Ovary (tissue), 9 donors: ENCODE data around the gene LSAMP. TPM values are rescaled to one million over a fixed set of nuclear protein-coding genes. Genes with fewer than 3 reads are reported as not detected.

ENCODE experiments used
- DNase-seq, 5 donors: peaks; one replicate each; pipeline ENCODE4 v3.0.0-alpha.2; 2019 to 2020
- H3K27ac ChIP-seq, 2 donors: fragments of 200-600 bp; one replicate each; pipeline versions ENCODE4 v1.5.1 to v1.8.0; 2019 to 2022
- H3K27me3 ChIP-seq: fragments of 200-600 bp; one replicate; pipeline ENCODE4 v1.8.0; 2022
- H3K36me3 ChIP-seq: fragments of 200-600 bp; sonication (generic); one replicate; pipeline ENCODE4 v1.5.1; 2019
- H3K4me1 ChIP-seq: one replicate; pipeline ENCODE4 v1.8.1; 2013; ENCODE audit warnings: mild to moderate bottlenecking, moderate library complexity; ENCODE audit not compliant: insufficient read depth
- H3K4me3 ChIP-seq: fragments of 200-600 bp; sonication (generic); one replicate; pipeline ENCODE4 v1.5.1; 2017
- H3K9me3 ChIP-seq, 2 donors: fragments of 200-600 bp in 1 of 2; sonication (generic) in 1 of 2; one replicate each; pipeline versions ENCODE4 v1.5.1 to v1.8.1; 2013 to 2019; ENCODE audit warnings: mild to moderate bottlenecking in 1 of 2, moderate library complexity in 1 of 2
- CTCF ChIP-seq, 3 donors: fragments of 450-650 bp in 2 of 3; fragments of 200-600 bp in 1 of 3; IDR thresholded peaks; one replicate each; pipeline versions ENCODE4 v1.5.1 to v1.8.0; 2016 to 2022; ENCODE audit warnings: antibody characterized with exemption in 3 of 3, mild to moderate bottlenecking in 1 of 3
- EP300 ChIP-seq: sonication (generic); formaldehyde crosslinking; IDR thresholded peaks from one replicate; pipeline ENCODE4 v1.6.1; 2017; ENCODE audit warnings: antibody characterized with exemption
- POLR2A ChIP-seq: fragments of 450-650 bp; IDR thresholded peaks from one replicate; pipeline ENCODE4 v1.6.1; 2017; ENCODE audit warnings: antibody characterized with exemption, mild to moderate bottlenecking, moderate library complexity
- WGBS, 3 donors: extraction: QIAGEN DNeasy Blood & Tissue Kit in 1 of 3; methylation state at CpG; one replicate each; pipeline versions ENCODE4 v1.1.5 to v1.1.7; 2013 to 2017; 5-methylcytosine and 5-hydroxymethylcytosine counted together
- intact Hi-C, 4 donors: fragments of 100-400 bp; cut with DNase I; formaldehyde crosslinking; loops; one replicate each; pipeline versions ENCODE4 v1.11.0 to v1.15.1; 2022 to 2023
- polyA plus RNA-seq, 2 donors: library from polyadenylated mRNA; stranded (reverse); fragments of 200-250 nt in 1 of 2; fragments of 350-450 nt in 1 of 2; fragmentation: Illumina TruSeq in 1 of 2; extraction: RNeasy Lipid Tissue Mini Kit (QIAGEN cat#74804) in 1 of 2; gene quantifications; one replicate each; pipeline ENCODE4 v1.2.3, GENCODE V29; 2013 to 2014
- total RNA-seq, 7 donors: library from RNA; depleted of rRNA in 2 of 7; stranded (reverse); fragments of >200 nt in 2 of 7; fragmentation: NEBNext Ultra II Directional in 3 of 7; extraction: Animal tissue kit (Norgen Biotek cat#: 25700) in 3 of 7; gene quantifications; one replicate each; pipeline versions ENCODE4 v1.1.0 to v1.2.4, GENCODE V29; 2016 to 2023
- donor health status: DM: no; HTN: no; CAD: no; lungs with moderate emphysema.
- donor health status: DM: no; HTN: no; CAD: no.
- donor health status: Bipolar disorder and iron deficiency.
- donor health status: DM: yes; HTN: yes; CAD: no.
- donor health status: DM: no; HTN: no; CAD: no.
- donor health status: DM: yes; HTN: yes; CAD: no.

Gene LSAMP
- total and polyA plus RNA-seq, 9 donors: 1.1 to 13.0 (median 5.4) TPM

DNA sequence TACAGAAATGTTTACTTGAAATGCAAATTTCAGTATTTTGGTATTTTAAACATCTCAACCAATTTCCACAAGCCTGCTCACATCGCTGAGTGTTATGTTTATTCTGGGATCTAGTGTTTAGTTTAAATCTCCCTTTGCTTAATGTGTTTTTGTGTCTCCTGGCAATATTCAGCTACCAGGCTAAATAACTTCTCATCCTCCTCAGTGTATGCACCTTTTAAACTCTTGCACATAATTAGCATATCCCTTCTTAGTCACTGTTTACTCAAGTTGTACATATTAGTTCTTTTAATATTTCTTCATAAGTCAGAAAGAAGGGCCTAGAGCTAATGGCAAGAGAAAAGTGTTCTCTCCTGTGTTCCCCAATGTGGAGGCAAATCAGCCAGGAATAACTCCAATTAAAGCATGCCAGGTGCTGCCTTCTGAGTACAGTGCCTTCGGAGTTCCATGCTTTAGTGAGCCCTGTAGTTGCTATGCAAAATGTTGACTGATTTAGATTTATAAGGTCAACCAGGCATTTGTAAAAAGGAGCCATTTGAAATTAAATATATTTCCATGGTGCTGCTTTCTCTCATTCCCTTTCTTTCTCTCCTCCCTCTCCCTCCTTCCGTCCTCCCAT, 587.7 kb downstream of the LSAMP start:
- H3K36me3 ChIP-seq: no peaks in the 10 kb centered on the region
- DNase-seq: no peak
- no peak overlapping the region for H3K27ac ChIP-seq
- TF ChIP-seq POLR2A: no peak
- no peaks in the 10 kb centered on the region for H3K27me3 ChIP-seq
- intact Hi-C loops: no loop called here
- H3K9me3 ChIP-seq: no peaks in the 10 kb centered on the region
- H3K4me3 ChIP-seq: no peak overlapping the region
- no peaks in the 10 kb centered on the region for H3K4me1 ChIP-seq
- WGBS, 3 donors: 40 to 68% (median 59%) methylated on average over 3 of the region's 3 CpGs

DNA sequence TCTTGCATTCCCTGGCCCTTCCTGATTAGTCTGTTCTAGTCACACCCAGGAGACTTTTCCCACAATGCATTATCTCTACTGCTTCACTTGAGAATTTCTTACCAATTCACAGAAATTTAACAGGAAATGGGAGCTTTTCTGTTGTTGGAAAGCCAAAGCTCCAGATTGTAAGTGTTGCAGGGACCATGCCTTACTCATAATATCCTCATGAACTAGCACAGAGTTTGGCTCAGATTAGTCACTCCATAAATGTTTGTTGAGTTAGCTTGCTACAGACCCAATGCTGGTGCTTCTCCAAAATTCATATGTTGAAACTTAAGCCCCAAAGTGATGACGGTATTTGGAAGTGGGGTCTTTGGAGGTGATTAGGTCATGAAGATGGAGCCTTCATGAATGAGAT, 589.4 kb downstream of the LSAMP start:
- H3K4me1 ChIP-seq: no peaks in the 10 kb centered on the region
- WGBS, 3 donors: 92 to 100% (median 96%) methylated on average over 1 of the region's 1 CpG
- no peak overlapping the region for H3K4me3 ChIP-seq
- DNase-seq: no peak
- no peaks in the 10 kb centered on the region for H3K9me3 ChIP-seq
- no peak for TF ChIP-seq POLR2A
- no peak for TF ChIP-seq CTCF (IDR thresholded peaks at IDR 0.05)
- no peak for TF ChIP-seq EP300
- no peaks in the 10 kb centered on the region for H3K36me3 ChIP-seq
- no peak overlapping the region for H3K27ac ChIP-seq
- no peaks in the 10 kb centered on the region for H3K27me3 ChIP-seq
- intact Hi-C loops: no loop called here

GRCh38 chr3:115853104-115853503, 592.2 kb downstream of the LSAMP start:
- Histone ChIP-seq H3K4me1 (no peaks in the 10 kb centered on the region), H3K4me3 (no peak overlapping the region), H3K9me3 (no peaks in the 10 kb centered on the region), H3K36me3 (no peaks in the 10 kb centered on the region), H3K27me3 (no peaks in the 10 kb centered on the region), H3K27ac (no peak overlapping the region)
- DNase-seq: no peak
- intact Hi-C loops: no loop called here
- TF ChIP-seq POLR2A: no peak
- TF ChIP-seq CTCF (IDR thresholded peaks at IDR 0.05): no peak
- TF ChIP-seq EP300: no peak

GRCh38 chr3:115852278-115852677, 593.0 kb downstream of the LSAMP start:
- Histone ChIP-seq H3K36me3 (no peaks in the 10 kb centered on the region), H3K4me1 (no peaks in the 10 kb centered on the region), H3K27me3 (no peaks in the 10 kb centered on the region), H3K4me3 (no peak overlapping the region), H3K27ac (no peak overlapping the region), H3K9me3 (no peaks in the 10 kb centered on the region)
- intact Hi-C loops: no loop called here
- WGBS, 3 donors: 50 to 74% (median 51%) methylated on average over 4 of the region's 4 CpGs
- TF ChIP-seq EP300: no peak
- TF ChIP-seq CTCF (IDR thresholded peaks at IDR 0.05): no peak
- no peak for TF ChIP-seq POLR2A
- DNase-seq: no peak

DNA sequence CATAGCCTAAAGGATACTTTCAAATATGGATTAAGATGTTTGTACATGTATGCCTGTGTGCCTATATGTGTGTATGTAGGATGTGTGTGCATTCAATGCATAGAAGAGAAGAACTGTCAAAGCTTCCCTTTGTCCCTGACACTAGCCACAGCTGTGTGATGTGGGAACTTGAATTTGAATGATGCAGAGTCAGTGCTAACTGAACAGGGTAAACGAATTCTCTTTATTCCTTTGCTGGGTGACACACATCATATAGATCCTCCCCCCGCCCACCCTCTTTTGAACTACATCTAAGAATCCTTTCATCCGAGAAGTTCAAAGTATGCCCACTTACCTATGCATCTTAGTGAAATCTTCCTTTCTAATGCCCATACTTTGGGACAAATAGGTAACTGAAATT, 593.7 kb downstream of the LSAMP start:
- no peak for DNase-seq
- Histone ChIP-seq H3K9me3 (no peaks in the 10 kb centered on the region), H3K4me1 (no peaks in the 10 kb centered on the region), H3K36me3 (no peaks in the 10 kb centered on the region), H3K4me3 (no peak overlapping the region), H3K27me3 (no peaks in the 10 kb centered on the region), H3K27ac (no peak overlapping the region)
- intact Hi-C loops: no loop called here
- WGBS, 3 donors: 86 to 88% (median 87%) methylated on average over 3 of the region's 3 CpGs
- no peak for TF ChIP-seq EP300
- no peak for TF ChIP-seq POLR2A
